ENCODE data around the gene YPEL1. TPM values are rescaled to one million over a fixed set of nuclear protein-coding genes. Genes with fewer than 3 reads are reported as not detected.
"Not testable (repeated sequence)": the region's sequence is repeated elsewhere in the genome, so short reads cannot be mapped to it uniquely, and the experiment has no call there.

The YPEL1 gene
- polyA plus RNA-seq, 3 donors = 1.5 to 3.0 (median 2.9) TPM

- H3K27ac ChIP-seq (ENCODE audit: low read depth, low read length) = no peak overlapping the region
- 76 to 85% (median 80%) methylated on average over 12 of the region's 12 CpGs for WGBS, 3 donors
Observed at GRCh38 chr22:21728270-21728669, 7.3 kb downstream of the YPEL1 start.

- no peak overlapping the region for H3K27ac ChIP-seq (ENCODE audit: low read depth, low read length)
- WGBS, 3 donors = 95 to 96% (median 96%) methylated on average over 10 of the region's 10 CpGs
Observed at GRCh38 chr22:21727768-21728167, 7.8 kb downstream of the YPEL1 start.

GRCh38 chr22:21727159-21727558 lies 8.4 kb downstream of the YPEL1 start:
- 82 to 86% (median 84%) methylated on average over 4 of the region's 4 CpGs for WGBS, 3 donors
- H3K27ac ChIP-seq (ENCODE audit: low read depth, low read length) = no peak overlapping the region

- no peak overlapping the region for H3K27ac ChIP-seq (ENCODE audit: low read depth, low read length)
- WGBS, 3 donors = 34 to 76% (median 72%) methylated on average over 5 of the region's 5 CpGs
Observed at GRCh38 chr22:21726650-21727049, 8.9 kb downstream of the YPEL1 start.

- no peak overlapping the region for H3K27ac ChIP-seq (ENCODE audit: low read depth, low read length)
- WGBS, 3 donors = 83 to 97% (median 94%) methylated on average over 19 of the region's 19 CpGs
Observed at GRCh38 chr22:21725956-21726649, 9.5 kb downstream of the YPEL1 start.

- H3K27ac ChIP-seq (ENCODE audit: low read depth, low read length) = not testable (repeated sequence)
- WGBS, 3 donors = 96 to 97% (median 96%) methylated on average over 3 of the region's 3 CpGs
Observed at GRCh38 chr22:21724496-21724895, 11.1 kb downstream of the YPEL1 start.

GRCh38 chr22:21721195-21721852 lies 14.3 kb downstream of the YPEL1 start:
- 95 to 99% (median 96%) methylated on average over 15 of the region's 15 CpGs for WGBS, 3 donors
- not testable (repeated sequence) for H3K27ac ChIP-seq (ENCODE audit: low read depth, low read length)

- WGBS, 3 donors = 96 to 99% (median 98%) methylated on average over 10 of the region's 10 CpGs
- not testable (repeated sequence) for H3K27ac ChIP-seq (ENCODE audit: low read depth, low read length)
Observed at GRCh38 chr22:21720191-21720859, 15.3 kb downstream of the YPEL1 start.

- 47 to 69% (median 63%) methylated on average over 4 of the region's 4 CpGs for WGBS, 3 donors
- H3K27ac ChIP-seq (ENCODE audit: low read depth, low read length) = no peak overlapping the region
Observed at GRCh38 chr22:21719024-21719423, 16.6 kb downstream of the YPEL1 start.

- 67 to 74% (median 70%) methylated on average over 4 of the region's 4 CpGs for WGBS, 3 donors
- H3K27ac ChIP-seq (ENCODE audit: low read depth, low read length) = no peak overlapping the region
Observed at GRCh38 chr22:21718499-21718898, 17.1 kb downstream of the YPEL1 start.

- 88 to 91% (median 91%) methylated on average over 13 to 14 of the region's 15 CpGs for WGBS, 3 donors
- H3K27ac ChIP-seq (ENCODE audit: low read depth, low read length) = not testable (repeated sequence)
Observed at GRCh38 chr22:21716395-21717122, 19.0 kb downstream of the YPEL1 start.

GRCh38 chr22:21714786-21715185 lies 20.8 kb downstream of the YPEL1 start:
- H3K27ac ChIP-seq (ENCODE audit: low read depth, low read length) = no peak overlapping the region
- 47 to 95% (median 89%) methylated on average over 3 of the region's 3 CpGs for WGBS, 3 donors

GRCh38 chr22:21714059-21714770 lies 21.4 kb downstream of the YPEL1 start:
- no peak overlapping the region for H3K27ac ChIP-seq (ENCODE audit: low read depth, low read length)
- WGBS, 3 donors = 49 to 92% (median 89%) methylated on average over 32 of the region's 32 CpGs

GRCh38 chr22:21713428-21714058 lies 22.1 kb downstream of the YPEL1 start:
- H3K27ac ChIP-seq (ENCODE audit: low read depth, low read length) = no peak overlapping the region
- 48 to 79% (median 73%) methylated on average over 9 of the region's 9 CpGs for WGBS, 3 donors

- H3K27ac ChIP-seq (ENCODE audit: low read depth, low read length) = no peak overlapping the region
- 13 to 22% (median 17%) methylated on average over 14 of the region's 14 CpGs for WGBS, 3 donors
Observed at GRCh38 chr22:21712751-21713427, 22.7 kb downstream of the YPEL1 start.

- 80 to 95% (median 84%) methylated on average over 4 of the region's 4 CpGs for WGBS, 3 donors
- H3K27ac ChIP-seq (ENCODE audit: low read depth, low read length) = no peak overlapping the region
Observed at GRCh38 chr22:21711851-21712250, 23.7 kb downstream of the YPEL1 start.

GRCh38 chr22:21710156-21710555 lies 25.4 kb downstream of the YPEL1 start:
- H3K27ac ChIP-seq (ENCODE audit: low read depth, low read length) = no peak overlapping the region
- 81 to 86% (median 83%) methylated on average over 7 of the region's 7 CpGs for WGBS, 3 donors
